Heart left ventricle (tissue), 16 donors: Measurements from ENCODE around the gene KDM7A. TPM values are rescaled to one million over a fixed set of nuclear protein-coding genes. Genes with fewer than 3 reads are reported as not detected.

Source experiments
- ATAC-seq, 4 donors: fragments of 200-7000 bp; cut with Tn5 transposase; one replicate each; pipeline ENCODE4 v1.9.1; 2020 to 2022; ENCODE audit warnings: moderate library complexity in 4 of 4, mild to moderate bottlenecking in 3 of 4, moderate number of reproducible peaks in 1 of 4
- DNase-seq, 5 donors: peaks; one replicate each; pipeline ENCODE4 v3.0.0-alpha.2; 2020
- H3K27ac ChIP-seq, 12 donors: fragments of 200-600 bp; sonication (generic) in 4 of 12; one replicate each; pipeline versions ENCODE4 v1.5.0 to v1.8.0; 2016 to 2022; ENCODE audit warnings: mild to moderate bottlenecking in 2 of 12
- H3K27me3 ChIP-seq, 9 donors: fragments of 200-600 bp; sonication (generic) in 2 of 9; one replicate each; pipeline versions ENCODE4 v1.5.1 to v1.8.0; 2016 to 2022; ENCODE audit warnings: mild to moderate bottlenecking in 3 of 9
- H3K36me3 ChIP-seq, 9 donors: fragments of 200-600 bp; sonication (generic) in 2 of 9; one replicate each; pipeline versions ENCODE4 v1.5.0 to v1.8.0; 2018 to 2022; ENCODE audit warnings: mild to moderate bottlenecking in 2 of 9
- H3K4me1 ChIP-seq, 12 donors: fragments of 200-600 bp; sonication (generic) in 4 of 12; one replicate each; pipeline versions ENCODE4 v1.5.0 to v1.8.0; 2016 to 2022; ENCODE audit warnings: mild to moderate bottlenecking in 3 of 12
- H3K4me3 ChIP-seq, 12 donors: fragments of 200-600 bp; sonication (generic) in 4 of 12; one replicate each; pipeline versions ENCODE4 v1.5.0 to v1.8.0; 2017 to 2022; ENCODE audit warnings: mild to moderate bottlenecking in 9 of 12, moderate library complexity in 4 of 12
- H3K9me3 ChIP-seq, 12 donors: fragments of 200-600 bp; sonication (generic) in 4 of 12; one replicate each; pipeline versions ENCODE4 v1.5.0 to v1.8.0; 2016 to 2022; ENCODE audit warnings: mild to moderate bottlenecking in 1 of 12
- POLR2A ChIP-seq, 2 donors: fragments of 450-650 bp; IDR thresholded peaks; one replicate each; pipeline ENCODE4 v1.6.1; 2017; ENCODE audit warnings: antibody characterized with exemption in 2 of 2, mild to moderate bottlenecking in 2 of 2, moderate library complexity in 2 of 2
- WGBS, 4 donors: extraction: QIAGEN DNeasy Blood & Tissue Kit in 2 of 4; methylation state at CpG; one replicate each; pipeline versions ENCODE4 v1.1.5 to v1.1.7; 2013 to 2018; 5-methylcytosine and 5-hydroxymethylcytosine counted together
- intact Hi-C, 10 donors: fragments of 100-400 bp; cut with DNase I; formaldehyde crosslinking; loops; one replicate each; pipeline versions ENCODE4 v1.11.1 to v1.14.2; 2022
- polyA plus RNA-seq, 2 donors: library from polyadenylated mRNA; stranded (reverse); fragments of 200-250 nt; gene quantifications; one replicate each; pipeline ENCODE4 v1.2.3, GENCODE V29; 2013
- total RNA-seq, 9 donors: library from RNA; depleted of rRNA in 2 of 9; stranded (reverse); fragments of >200 nt in 2 of 9; fragmentation: NEBNext Ultra II Directional in 3 of 9; extraction: Animal tissue kit (Norgen Biotek cat#: 25700) in 3 of 9; gene quantifications; one replicate each; pipeline versions ENCODE4 v1.1.0 to v1.2.4, GENCODE V29; 2016 to 2023
- TF ChIP-seq, protein P1 (sequence below), 12 donors: fragments of 200-600 bp; sonication (generic) in 4 of 12; IDR thresholded peaks; one replicate each; pipeline versions ENCODE4 v1.5.0 to v1.8.0; 2018 to 2022; ENCODE audit warnings: antibody characterized with exemption in 12 of 12, mild to moderate bottlenecking in 5 of 12
- donor health status: ischemic (EF 13 %, LVEDD 7.1; RV severe dilation, severe dysfunction).
- donor health status: healthy with polysubstance abuse.
- donor health status: DM: no; HTN: yes; CAD: no.
- donor health status: DM: no; HTN: no; CAD: no.
- donor health status: ischemic (EF 25% LVEDD 6.9; RV normal size, moderate dysfunction).
- donor health status: ischemic (EF 25% LVEDD 5.7; RV mildly dilated, moderate dysfunction).
- donor health status: healthy.
- donor health status: DM: yes; HTN: yes; CAD: no.
- donor health status: ischemic (EF 35%, LVEDD 5.7; RV mildly dilated, moderate dysfunction).
- donor health status: nonischemic (EF 11% LVEDD 7.7; RV severe dilation, severe dysfunction).
- donor health status: DM: yes; HTN: yes; CAD: no.
- donor health status: PGD.
- donor health status: ischemic (EF 29% LVEDD 5.4; RV normal size, mild dysfunction).
- donor health status: nonischemic (EF 23%, LVEDD 6.1; RV moderate dilation, normal function).

The KDM7A gene
- total and polyA plus RNA-seq, 11 donors: 3.0 to 18.7 (median 9.1) TPM

DNA sequence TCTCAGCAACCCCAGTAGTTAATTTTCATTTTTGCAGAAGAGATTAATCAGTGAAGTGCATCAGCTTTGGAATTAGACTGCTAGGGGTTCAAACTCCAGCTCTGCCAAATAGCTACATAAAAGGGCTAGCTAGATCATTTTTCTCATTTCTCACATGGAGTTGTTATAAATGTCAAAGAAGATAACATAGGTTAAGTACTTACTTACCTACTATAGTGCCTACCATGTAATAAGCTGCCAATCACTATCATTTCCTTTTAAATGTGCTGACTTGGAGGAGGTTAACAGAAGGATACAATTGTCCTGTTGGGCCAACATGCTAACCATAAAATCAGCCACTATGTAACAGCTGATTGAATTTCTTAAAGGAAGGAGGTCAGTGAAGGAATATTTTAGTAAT lies 40.7 kb downstream of the KDM7A start:
- no peak overlapping the region for H3K27ac ChIP-seq
- peaks cover 0 to 10% (median 0%) of the 10 kb centered on the region in 12 donors for H3K9me3 ChIP-seq
- no peak overlapping the region for H3K4me3 ChIP-seq
- intact Hi-C loops: no loop called here
- H3K4me1 ChIP-seq: peaks cover 0 to 7% (median 0%) of the 10 kb centered on the region in 12 donors
- DNase-seq (no peak), ATAC-seq (no peak)
- H3K36me3 ChIP-seq: peaks cover 0 to 59% (median 40%) of the 10 kb centered on the region in 9 donors
- H3K27me3 ChIP-seq: no peaks in the 10 kb centered on the region
- TF ChIP-seq POLR2A (IDR thresholded peaks at IDR 0.05): no peak
- TF ChIP-seq, protein P1, sequence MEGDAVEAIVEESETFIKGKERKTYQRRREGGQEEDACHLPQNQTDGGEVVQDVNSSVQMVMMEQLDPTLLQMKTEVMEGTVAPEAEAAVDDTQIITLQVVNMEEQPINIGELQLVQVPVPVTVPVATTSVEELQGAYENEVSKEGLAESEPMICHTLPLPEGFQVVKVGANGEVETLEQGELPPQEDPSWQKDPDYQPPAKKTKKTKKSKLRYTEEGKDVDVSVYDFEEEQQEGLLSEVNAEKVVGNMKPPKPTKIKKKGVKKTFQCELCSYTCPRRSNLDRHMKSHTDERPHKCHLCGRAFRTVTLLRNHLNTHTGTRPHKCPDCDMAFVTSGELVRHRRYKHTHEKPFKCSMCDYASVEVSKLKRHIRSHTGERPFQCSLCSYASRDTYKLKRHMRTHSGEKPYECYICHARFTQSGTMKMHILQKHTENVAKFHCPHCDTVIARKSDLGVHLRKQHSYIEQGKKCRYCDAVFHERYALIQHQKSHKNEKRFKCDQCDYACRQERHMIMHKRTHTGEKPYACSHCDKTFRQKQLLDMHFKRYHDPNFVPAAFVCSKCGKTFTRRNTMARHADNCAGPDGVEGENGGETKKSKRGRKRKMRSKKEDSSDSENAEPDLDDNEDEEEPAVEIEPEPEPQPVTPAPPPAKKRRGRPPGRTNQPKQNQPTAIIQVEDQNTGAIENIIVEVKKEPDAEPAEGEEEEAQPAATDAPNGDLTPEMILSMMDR (IDR thresholded peaks at IDR 0.05): no peak

DNA sequence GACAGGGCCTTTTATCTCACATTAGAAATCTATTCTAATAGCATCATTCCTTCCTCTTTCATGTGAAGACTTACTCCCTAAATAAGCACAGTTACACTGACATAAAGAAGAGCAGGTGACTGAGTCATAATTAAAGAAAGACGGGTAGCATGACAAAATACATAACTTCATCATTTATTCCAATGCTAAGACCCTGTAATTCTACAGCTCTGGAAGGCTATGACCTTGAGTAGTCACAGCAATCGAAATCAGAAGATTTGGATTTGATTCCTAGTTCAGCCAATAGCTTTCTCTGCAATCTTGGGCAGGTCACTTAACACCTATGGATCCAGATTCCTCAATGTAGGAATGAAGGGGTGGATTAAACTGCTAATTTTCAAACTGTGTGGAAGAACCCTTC lies 42.7 kb downstream of the KDM7A start:
- Histone ChIP-seq H3K27ac (no peak overlapping the region), H3K36me3 (peaks cover 0 to 76% (median 54%) of the 10 kb centered on the region in 9 donors), H3K9me3 (no peaks in the 10 kb centered on the region), H3K4me3 (no peak overlapping the region), H3K4me1 (peaks cover 0 to 7% (median 0%) of the 10 kb centered on the region in 12 donors), H3K27me3 (no peaks in the 10 kb centered on the region)
- intact Hi-C loops: no loop called here
- DNase-seq (no peak), ATAC-seq (no peak)
- WGBS, 4 donors: 88 to 96% (median 93%) methylated on average over 2 of the region's 2 CpGs
- TF ChIP-seq POLR2A (IDR thresholded peaks at IDR 0.05): no peak
- TF ChIP-seq, protein P1 (IDR thresholded peaks at IDR 0.05): no peak

DNA sequence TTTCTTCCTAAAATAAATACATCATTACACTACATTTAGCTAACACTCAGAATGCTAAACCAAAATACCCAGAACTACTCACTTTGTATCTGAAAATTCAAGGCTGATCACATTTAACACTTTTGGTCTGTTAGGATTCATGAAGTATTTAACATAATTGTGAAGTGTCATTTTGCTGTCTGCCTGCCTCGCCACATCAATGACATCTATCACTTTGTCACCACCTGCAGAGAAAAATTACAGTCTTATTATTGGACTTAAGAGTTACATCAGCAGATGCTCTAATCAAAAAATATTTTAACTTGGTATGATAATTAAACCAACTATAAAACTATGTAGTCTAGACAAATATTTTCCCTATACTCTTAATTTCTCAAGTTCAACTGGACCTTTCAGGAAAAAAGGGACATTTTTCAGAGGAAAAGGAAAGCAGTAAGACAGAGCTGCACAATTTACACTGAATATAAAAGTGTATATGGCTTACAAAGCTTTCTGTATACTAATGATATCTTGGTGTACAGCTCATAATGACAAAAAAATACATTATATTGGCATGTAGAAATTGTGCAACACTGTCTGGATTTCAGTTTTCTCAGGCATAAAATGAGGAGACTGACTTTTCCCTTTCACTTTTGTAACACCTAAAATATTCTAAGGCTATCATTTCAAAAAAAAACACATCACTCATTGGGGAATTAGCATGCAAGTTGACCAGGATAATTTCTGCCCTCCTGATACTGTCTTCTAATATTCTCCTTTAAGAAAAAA lies 49.2 kb downstream of the KDM7A start:
- H3K36me3 ChIP-seq: peaks cover 0 to 97% (median 85%) of the 10 kb centered on the region in 9 donors

DNA sequence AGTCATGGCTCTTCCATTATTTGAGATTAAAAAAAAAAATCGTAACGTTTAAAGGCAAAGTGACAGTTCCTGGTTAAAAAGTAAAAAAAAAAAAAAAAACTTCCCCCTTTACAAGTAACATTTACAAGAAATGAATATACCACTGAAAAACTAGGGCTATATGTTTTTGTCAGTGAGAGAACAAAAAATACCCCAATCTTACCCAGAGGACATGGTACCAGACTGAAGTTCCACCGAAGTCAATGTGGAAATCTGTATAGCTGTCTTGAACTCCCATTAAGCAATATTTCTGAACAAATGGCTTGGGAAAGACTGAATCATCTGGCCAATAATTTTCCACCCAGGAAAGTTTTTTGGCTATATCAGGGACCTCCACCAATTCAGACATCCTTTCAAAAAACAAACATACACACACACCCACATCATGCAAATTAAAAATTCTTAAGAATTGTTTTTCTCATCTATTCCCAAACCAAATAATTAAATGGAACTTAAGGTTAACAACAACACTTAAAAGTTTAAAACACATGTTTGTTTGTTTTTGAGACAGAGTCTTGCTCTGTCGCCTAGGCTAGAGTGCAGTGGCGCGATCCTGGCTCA lies 50.2 kb downstream of the KDM7A start:
- ATAC-seq: no peak
- no peak for DNase-seq
- no peak for TF ChIP-seq POLR2A (IDR thresholded peaks at IDR 0.05)
- TF ChIP-seq, protein P1 (IDR thresholded peaks at IDR 0.05): no peak
- no peaks in the 10 kb centered on the region for H3K4me1 ChIP-seq
- H3K36me3 ChIP-seq: peaks cover 0 to 97% (median 75%) of the 10 kb centered on the region in 9 donors
- 94 to 98% (median 96%) methylated on average over 6 of the region's 6 CpGs for WGBS, 4 donors
- no peaks in the 10 kb centered on the region for H3K27me3 ChIP-seq
- intact Hi-C loops: no loop called here
- no peak overlapping the region for H3K27ac ChIP-seq
- H3K4me3 ChIP-seq: no peak overlapping the region
- H3K9me3 ChIP-seq: no peaks in the 10 kb centered on the region

More for the DNA sequence above, 49.2 kb downstream of the KDM7A start:
- DNase-seq: no peak
- H3K9me3 ChIP-seq: no peaks in the 10 kb centered on the region
- 94 to 100% (median 97%) methylated on average over 1 of the region's 1 CpG for WGBS, 4 donors
- no peak for TF ChIP-seq POLR2A (IDR thresholded peaks at IDR 0.05)
- TF ChIP-seq, protein P1 (IDR thresholded peaks at IDR 0.05): no peak
- no peak overlapping the region for H3K27ac ChIP-seq
- no peaks in the 10 kb centered on the region for H3K4me1 ChIP-seq
- no peak overlapping the region for H3K4me3 ChIP-seq
- intact Hi-C loops: no loop called here
- H3K27me3 ChIP-seq: no peaks in the 10 kb centered on the region
- ATAC-seq: no peak
